Liver (tissue), 3 donors: ENCODE results near the gene SCYGR1.

ENCODE experiments used
- CTCF ChIP-seq: fragments of 150-350 bp; IDR thresholded peaks from 2 replicates; pipeline ENCODE4 v1.5.1; 2017; ENCODE audit warnings: improper control_type of control experiment, low read depth, low read length; ENCODE audit not compliant: missing input control
- FOXA2 ChIP-seq: IDR thresholded peaks from 2 replicates; pipeline ENCODE4 v1.6.1; 2016; ENCODE audit warnings: antibody characterized with exemption
- MAX ChIP-seq: IDR thresholded peaks from 2 replicates; pipeline ENCODE4 v1.6.1; 2016; ENCODE audit warnings: antibody characterized with exemption
- SP1 ChIP-seq: IDR thresholded peaks from 2 replicates; pipeline ENCODE4 v1.6.1; 2018; ENCODE audit warnings: antibody characterized with exemption, mild to moderate bottlenecking
- ZBTB33 ChIP-seq: IDR thresholded peaks from 2 replicates; pipeline ENCODE4 v1.6.1; 2016; ENCODE audit warnings: antibody characterized with exemption
- donor health status: healthy.
- donor health status: healthy.

GRCh38 chr2:227383686-227384085 lies 4.1 kb downstream of the SCYGR1 start:
- TF ChIP-seq MAX (no peak), SP1 (no peak), CTCF (no peak), ZBTB33 (no peak), FOXA2 (no peak)
